Measurements from ENCODE around the gene PDE1C. TPM values are rescaled to one million over a fixed set of nuclear protein-coding genes. Genes with fewer than 3 reads are reported as not detected.

Gene PDE1C
- total RNA-seq, 3 donors from 2014 or later (not counting 1 experiment from before 2014, with no cell fraction given), result not detected

DNA sequence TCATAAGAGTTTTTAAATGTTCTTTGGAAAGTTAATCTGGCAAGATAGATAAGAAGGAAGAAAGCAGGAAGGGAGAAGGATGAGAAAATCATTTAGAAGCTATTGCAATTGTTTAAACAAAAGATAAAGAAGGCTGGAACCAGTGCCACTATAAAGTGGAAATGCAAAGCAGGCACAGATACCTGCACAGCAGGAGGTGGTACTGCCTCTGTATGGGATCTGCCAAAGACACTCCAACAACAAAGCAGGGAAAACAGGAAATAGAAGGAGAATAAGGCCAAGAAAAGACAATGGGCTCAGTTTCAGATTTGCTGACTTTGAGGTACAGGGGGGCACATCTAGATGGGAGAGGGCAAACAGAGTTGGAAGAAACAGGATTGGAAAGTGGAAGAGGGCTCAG lies 244.6 kb downstream of the PDE1C start:
- Histone ChIP-seq H3K4me3 (ENCODE audit: low read length) (no peak overlapping the region), H3K27ac (ENCODE audit: low read length) (no peak overlapping the region), H3K27me3 (ENCODE audit: control insufficient read depth, insufficient read depth, low read length) (no peaks in the 10 kb centered on the region), H3K36me3 (ENCODE audit: control insufficient read depth, insufficient read depth, low read length) (no peaks in the 10 kb centered on the region), H3K9me3 (ENCODE audit: control insufficient read depth, insufficient read depth, low read length) (no peaks in the 10 kb centered on the region), H3K4me1 (ENCODE audit: control insufficient read depth, insufficient read depth, low read length) (no peaks in the 10 kb centered on the region)
- no peak for DNase-seq
- intact Hi-C loops (cut with micrococcal nuclease), result no loop called here
- peaks cover 0 to 2% of the 10 kb centered on the region in 2 donors for H3K27me3 Mint-ChIP-seq (ENCODE audit: low read depth in 2 of 2)
- H3K4me3 Mint-ChIP-seq, result no peak overlapping the region
- no peak overlapping the region for H3K27ac Mint-ChIP-seq
- no peak for ATAC-seq
- H3K9me3 Mint-ChIP-seq, result peaks cover 3 to 8% of the 10 kb centered on the region in 2 donors
- H3K36me3 Mint-ChIP-seq, result no peaks in the 10 kb centered on the region
- no peaks in the 10 kb centered on the region for H3K4me1 Mint-ChIP-seq
- TF ChIP-seq, protein P1, sequence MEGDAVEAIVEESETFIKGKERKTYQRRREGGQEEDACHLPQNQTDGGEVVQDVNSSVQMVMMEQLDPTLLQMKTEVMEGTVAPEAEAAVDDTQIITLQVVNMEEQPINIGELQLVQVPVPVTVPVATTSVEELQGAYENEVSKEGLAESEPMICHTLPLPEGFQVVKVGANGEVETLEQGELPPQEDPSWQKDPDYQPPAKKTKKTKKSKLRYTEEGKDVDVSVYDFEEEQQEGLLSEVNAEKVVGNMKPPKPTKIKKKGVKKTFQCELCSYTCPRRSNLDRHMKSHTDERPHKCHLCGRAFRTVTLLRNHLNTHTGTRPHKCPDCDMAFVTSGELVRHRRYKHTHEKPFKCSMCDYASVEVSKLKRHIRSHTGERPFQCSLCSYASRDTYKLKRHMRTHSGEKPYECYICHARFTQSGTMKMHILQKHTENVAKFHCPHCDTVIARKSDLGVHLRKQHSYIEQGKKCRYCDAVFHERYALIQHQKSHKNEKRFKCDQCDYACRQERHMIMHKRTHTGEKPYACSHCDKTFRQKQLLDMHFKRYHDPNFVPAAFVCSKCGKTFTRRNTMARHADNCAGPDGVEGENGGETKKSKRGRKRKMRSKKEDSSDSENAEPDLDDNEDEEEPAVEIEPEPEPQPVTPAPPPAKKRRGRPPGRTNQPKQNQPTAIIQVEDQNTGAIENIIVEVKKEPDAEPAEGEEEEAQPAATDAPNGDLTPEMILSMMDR (IDR thresholded peaks at IDR 0.05), result no peak

DNA sequence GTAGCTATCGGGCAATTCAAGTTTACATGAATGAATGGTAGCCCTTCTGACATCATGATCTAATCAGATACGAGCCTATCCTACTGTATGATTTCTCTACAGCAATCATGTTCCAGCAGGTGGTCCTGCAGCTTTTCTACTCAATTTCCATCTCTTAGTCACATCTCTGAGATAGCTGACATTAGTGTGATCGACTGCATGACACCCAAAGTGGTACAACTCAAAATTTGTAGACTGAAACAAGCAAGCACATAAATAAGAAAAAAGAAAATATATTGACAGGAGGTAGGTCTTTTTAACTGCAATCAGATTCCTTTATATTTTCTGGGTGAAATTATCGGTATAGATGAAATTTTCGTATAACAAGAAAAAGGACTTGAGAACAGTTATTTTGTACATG lies 251.2 kb downstream of the PDE1C start:
- WGBS (ENCODE audit: insufficient coverage), result 91% methylated on average over 4 of the region's 5 CpGs
- H3K27me3 Mint-ChIP-seq (ENCODE audit: low read depth in 2 of 2), result no peaks in the 10 kb centered on the region

DNA sequence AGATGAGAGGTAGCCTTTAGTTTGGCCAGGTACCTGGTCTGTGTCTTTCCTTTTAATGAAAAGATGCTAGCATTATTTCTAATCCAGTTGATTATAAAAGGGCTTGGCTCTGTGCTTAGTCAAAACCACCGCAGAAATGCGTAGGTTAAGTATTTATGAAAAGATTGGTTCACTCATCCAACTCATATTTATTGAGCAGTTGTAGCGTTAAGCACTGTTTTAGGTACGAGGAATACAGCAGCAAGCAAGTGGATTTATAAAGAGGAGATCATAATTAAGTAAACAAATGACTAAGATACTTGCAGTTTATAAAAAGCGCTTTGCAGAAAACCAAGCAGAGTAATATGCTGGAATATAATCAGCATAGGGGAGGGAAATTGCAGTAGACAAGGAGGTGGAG lies 253.4 kb downstream of the PDE1C start:
- DNase-seq (no peak), ATAC-seq (no peak)
- Mint-ChIP-seq H3K27ac (no peak overlapping the region), H3K4me3 (no peak overlapping the region), H3K27me3 (ENCODE audit: low read depth in 2 of 2) (no peaks in the 10 kb centered on the region), H3K4me1 (peaks cover 0 to 5% of the 10 kb centered on the region in 2 donors), H3K36me3 (no peaks in the 10 kb centered on the region), H3K9me3 (peaks cover 2% of the 10 kb centered on the region in 2 donors)
- H3K27ac ChIP-seq (ENCODE audit: low read length), result no peak overlapping the region
- intact Hi-C loops (cut with micrococcal nuclease), result no loop called here
- WGBS (ENCODE audit: insufficient coverage), result 70% methylated on average over 3 of the region's 5 CpGs
- no peak overlapping the region for H3K4me3 ChIP-seq (ENCODE audit: low read length)
- no peaks in the 10 kb centered on the region for H3K9me3 ChIP-seq (ENCODE audit: control insufficient read depth, insufficient read depth, low read length)
- H3K4me1 ChIP-seq (ENCODE audit: control insufficient read depth, insufficient read depth, low read length), result no peaks in the 10 kb centered on the region
- TF ChIP-seq, protein P1 (IDR thresholded peaks at IDR 0.05), result no peak
- H3K27me3 ChIP-seq (ENCODE audit: control insufficient read depth, insufficient read depth, low read length), result no peaks in the 10 kb centered on the region
- no peaks in the 10 kb centered on the region for H3K36me3 ChIP-seq (ENCODE audit: control insufficient read depth, insufficient read depth, low read length)

More for the DNA sequence above, 251.2 kb downstream of the PDE1C start:
- Mint-ChIP-seq H3K4me3 (no peak overlapping the region), H3K36me3 (no peaks in the 10 kb centered on the region), H3K9me3 (peaks cover 2% of the 10 kb centered on the region in 2 donors), H3K4me1 (peaks cover 0 to 5% of the 10 kb centered on the region in 2 donors), H3K27ac (no peak overlapping the region)
- H3K36me3 ChIP-seq (ENCODE audit: control insufficient read depth, insufficient read depth, low read length), result no peaks in the 10 kb centered on the region
- H3K27me3 ChIP-seq (ENCODE audit: control insufficient read depth, insufficient read depth, low read length), result no peaks in the 10 kb centered on the region
- H3K9me3 ChIP-seq (ENCODE audit: control insufficient read depth, insufficient read depth, low read length), result no peaks in the 10 kb centered on the region
- TF ChIP-seq, protein P1 (IDR thresholded peaks at IDR 0.05), result no peak
- H3K4me3 ChIP-seq (ENCODE audit: low read length), result no peak overlapping the region
- no peak for DNase-seq
- H3K27ac ChIP-seq (ENCODE audit: low read length), result no peak overlapping the region
- H3K4me1 ChIP-seq (ENCODE audit: control insufficient read depth, insufficient read depth, low read length), result no peaks in the 10 kb centered on the region
- ATAC-seq, result no peak
- intact Hi-C loops (cut with micrococcal nuclease), result no loop called here

DNA sequence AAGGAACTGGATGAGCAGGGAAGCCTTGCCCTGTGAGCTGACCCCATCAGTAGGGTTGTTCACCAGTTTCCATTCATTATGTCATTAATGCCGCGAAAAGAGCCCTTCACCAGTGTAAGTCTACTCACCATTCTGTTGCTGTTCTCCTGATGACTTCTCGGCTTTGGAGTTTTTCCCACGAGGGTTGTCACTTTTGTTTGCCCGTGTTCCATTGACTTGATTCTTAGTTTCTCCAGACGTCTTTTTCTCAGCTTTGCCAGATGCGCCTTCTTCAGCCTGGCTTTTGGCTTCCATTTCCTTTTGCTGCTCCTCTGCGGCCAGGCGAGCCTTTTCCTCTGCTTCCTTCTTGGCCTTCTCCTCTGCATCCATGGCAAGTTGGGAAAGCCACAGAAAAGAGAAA lies 254.4 kb downstream of the PDE1C start:
- DNase-seq, result no peak

More for the DNA sequence above, 254.4 kb downstream of the PDE1C start:
- WGBS (ENCODE audit: insufficient coverage), result 92% methylated on average over 9 of the region's 9 CpGs
- peaks cover 2% of the 10 kb centered on the region in 2 donors for H3K9me3 Mint-ChIP-seq
- no peak for ATAC-seq
- intact Hi-C loops (cut with micrococcal nuclease), result no loop called here
- TF ChIP-seq, protein P1 (IDR thresholded peaks at IDR 0.05), result no peak
- Histone ChIP-seq H3K4me1 (ENCODE audit: control insufficient read depth, insufficient read depth, low read length) (no peaks in the 10 kb centered on the region), H3K27ac (ENCODE audit: low read length) (no peak overlapping the region), H3K27me3 (ENCODE audit: control insufficient read depth, insufficient read depth, low read length) (no peaks in the 10 kb centered on the region), H3K36me3 (ENCODE audit: control insufficient read depth, insufficient read depth, low read length) (no peaks in the 10 kb centered on the region), H3K4me3 (ENCODE audit: low read length) (no peak overlapping the region), H3K9me3 (ENCODE audit: control insufficient read depth, insufficient read depth, low read length) (no peaks in the 10 kb centered on the region)
- H3K4me1 Mint-ChIP-seq, result peaks cover 0 to 5% of the 10 kb centered on the region in 2 donors
- H3K4me3 Mint-ChIP-seq, result no peak overlapping the region
- H3K36me3 Mint-ChIP-seq, result no peaks in the 10 kb centered on the region
- H3K27me3 Mint-ChIP-seq (ENCODE audit: low read depth in 2 of 2), result no peaks in the 10 kb centered on the region
- no peak overlapping the region for H3K27ac Mint-ChIP-seq

Data from natural killer cell (primary cell).